BJ (cell line): ENCODE measurements around the gene NTSR1. TPM values are rescaled to one million over a fixed set of nuclear protein-coding genes. Genes with fewer than 3 reads are reported as not detected.

ENCODE experiments used
- CTCF ChIA-PET: fragments of 350-600 bp; formaldehyde crosslinking; extraction: SDS; loops from one replicate; lab custom pipeline; 2021; ENCODE audit warnings: antibody characterized with exemption, inconsistent platforms; lab: Yijun Ruan, JAX
- POLR2A ChIA-PET: fragments of 300-600 bp; sonication (Branson Sonifier 250); formaldehyde crosslinking; extraction: SDS; loops from one replicate; lab custom pipeline; 2021; ENCODE audit warnings: antibody characterized with exemption; lab: Charles Lee
- DNase-seq: peaks from one replicate; pipeline ENCODE4 v3.0.0-alpha.2; 2011; ENCODE audit warnings: low read depth
- H3K27me3 ChIP-seq: 2 replicates; pipeline ENCODE4 v1.6.0; 2011; ENCODE audit warnings: low read length; ENCODE audit not compliant: control insufficient read depth, insufficient read depth
- H3K36me3 ChIP-seq: 2 replicates; pipeline ENCODE4 v1.5.1; 2011; ENCODE audit warnings: low read length; ENCODE audit not compliant: control insufficient read depth, insufficient read depth
- H3K4me3 ChIP-seq: 2 replicates; pipeline ENCODE4 v1.5.1; 2011; ENCODE audit warnings: low read depth, mild to moderate bottlenecking, control low read depth, low read length
- polyA plus RNA-seq: library from polyadenylated mRNA; depleted of rRNA; stranded (reverse); fragments of >200 nt; gene quantifications from 2 replicates; pipeline ENCODE4 v1.2.3, GENCODE V29; 2011
- TF ChIP-seq, protein P1 (sequence below): IDR thresholded peaks from 2 replicates; pipeline ENCODE4 v1.5.1; 2011; ENCODE audit warnings: low read depth, mild to moderate bottlenecking, control low read depth, inconsistent platforms, low read length, moderate library complexity; ENCODE audit not compliant: insufficient read depth

Gene NTSR1
- polyA plus RNA-seq, 1 experiment: 0.05 TPM

- Histone ChIP-seq H3K36me3 (no peaks in the 10 kb centered on the region), H3K27me3 (no peaks in the 10 kb centered on the region), H3K4me3 (no peak overlapping the region)
- CTCF ChIA-PET: interaction anchor here (5.9 kb wide), 1 partner anchor 91 kb away, joined by 39 read pairs; no protein-coding TSS in a partner anchor
- POLR2A ChIA-PET: no interaction called here
- TF ChIP-seq, protein P1, sequence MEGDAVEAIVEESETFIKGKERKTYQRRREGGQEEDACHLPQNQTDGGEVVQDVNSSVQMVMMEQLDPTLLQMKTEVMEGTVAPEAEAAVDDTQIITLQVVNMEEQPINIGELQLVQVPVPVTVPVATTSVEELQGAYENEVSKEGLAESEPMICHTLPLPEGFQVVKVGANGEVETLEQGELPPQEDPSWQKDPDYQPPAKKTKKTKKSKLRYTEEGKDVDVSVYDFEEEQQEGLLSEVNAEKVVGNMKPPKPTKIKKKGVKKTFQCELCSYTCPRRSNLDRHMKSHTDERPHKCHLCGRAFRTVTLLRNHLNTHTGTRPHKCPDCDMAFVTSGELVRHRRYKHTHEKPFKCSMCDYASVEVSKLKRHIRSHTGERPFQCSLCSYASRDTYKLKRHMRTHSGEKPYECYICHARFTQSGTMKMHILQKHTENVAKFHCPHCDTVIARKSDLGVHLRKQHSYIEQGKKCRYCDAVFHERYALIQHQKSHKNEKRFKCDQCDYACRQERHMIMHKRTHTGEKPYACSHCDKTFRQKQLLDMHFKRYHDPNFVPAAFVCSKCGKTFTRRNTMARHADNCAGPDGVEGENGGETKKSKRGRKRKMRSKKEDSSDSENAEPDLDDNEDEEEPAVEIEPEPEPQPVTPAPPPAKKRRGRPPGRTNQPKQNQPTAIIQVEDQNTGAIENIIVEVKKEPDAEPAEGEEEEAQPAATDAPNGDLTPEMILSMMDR: no peak
- DNase-seq: no peak
Measured at GRCh38 chr20:62700261-62700930, 8.2 kb upstream of the NTSR1 start.

DNA sequence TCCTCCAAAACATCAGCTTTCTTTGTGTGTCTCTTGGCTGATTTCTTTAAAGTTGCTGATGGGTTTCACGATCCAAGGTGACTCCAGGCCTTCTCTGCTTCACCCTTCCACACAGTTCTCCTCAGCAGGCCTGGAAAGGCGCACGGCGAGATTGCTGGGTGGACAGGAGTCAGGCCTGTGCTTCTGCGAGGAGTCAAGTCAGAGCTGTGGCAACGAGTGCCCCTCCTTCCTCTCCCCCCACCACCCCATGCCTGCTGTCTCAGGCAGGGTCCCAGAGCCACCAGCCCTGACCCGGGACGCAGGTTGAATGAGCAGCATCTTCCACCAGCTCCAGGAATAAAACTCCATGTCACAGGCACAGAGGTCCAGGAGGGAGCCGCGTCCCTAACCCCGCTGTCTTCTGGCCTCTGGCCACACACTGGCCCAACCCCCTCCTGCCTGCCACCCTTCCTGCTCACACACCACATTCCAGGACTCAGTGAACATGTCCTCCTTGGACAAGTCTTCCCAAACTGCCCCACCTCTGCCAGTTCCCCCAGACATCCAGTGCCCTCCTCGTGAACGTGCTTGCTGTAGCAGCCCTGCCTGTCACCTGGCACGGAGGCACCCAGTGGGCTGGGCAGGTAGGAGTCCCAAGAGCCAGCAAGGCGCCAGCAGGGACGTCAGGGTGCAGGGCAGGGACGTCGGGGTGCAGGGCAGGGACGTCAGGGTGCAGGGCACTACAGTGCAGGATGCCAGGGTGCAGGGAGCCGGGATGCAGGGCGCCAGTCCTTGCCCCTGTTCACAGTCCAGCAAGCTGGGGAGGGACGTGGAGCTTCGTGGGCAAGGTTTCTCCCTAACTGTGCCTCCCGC lies 7.2 kb upstream of the NTSR1 start:
- no peaks in the 10 kb centered on the region for H3K36me3 ChIP-seq
- H3K4me3 ChIP-seq: no peak overlapping the region
- no peak for DNase-seq
- H3K27me3 ChIP-seq: no peaks in the 10 kb centered on the region
- TF ChIP-seq, protein P1: no peak
- CTCF ChIA-PET: interaction anchor here (5.9 kb wide), 1 partner anchor 90 kb away, joined by 39 read pairs; no protein-coding TSS in a partner anchor
- POLR2A ChIA-PET: no interaction called here

GRCh38 chr20:62702013-62702300 lies 6.7 kb upstream of the NTSR1 start:
- Histone ChIP-seq H3K27me3 (no peaks in the 10 kb centered on the region; the same call in 1 of the 2 replicates), H3K4me3 (no peak overlapping the region), H3K36me3 (no peaks in the 10 kb centered on the region)
- TF ChIP-seq, protein P1: no peak
- ChIA-PET POLR2A (no interaction called here), CTCF (interaction anchor here (5.9 kb wide), 1 partner anchor 90 kb away, joined by 39 read pairs; no protein-coding TSS in a partner anchor)
- DNase-seq: no peak

DNA sequence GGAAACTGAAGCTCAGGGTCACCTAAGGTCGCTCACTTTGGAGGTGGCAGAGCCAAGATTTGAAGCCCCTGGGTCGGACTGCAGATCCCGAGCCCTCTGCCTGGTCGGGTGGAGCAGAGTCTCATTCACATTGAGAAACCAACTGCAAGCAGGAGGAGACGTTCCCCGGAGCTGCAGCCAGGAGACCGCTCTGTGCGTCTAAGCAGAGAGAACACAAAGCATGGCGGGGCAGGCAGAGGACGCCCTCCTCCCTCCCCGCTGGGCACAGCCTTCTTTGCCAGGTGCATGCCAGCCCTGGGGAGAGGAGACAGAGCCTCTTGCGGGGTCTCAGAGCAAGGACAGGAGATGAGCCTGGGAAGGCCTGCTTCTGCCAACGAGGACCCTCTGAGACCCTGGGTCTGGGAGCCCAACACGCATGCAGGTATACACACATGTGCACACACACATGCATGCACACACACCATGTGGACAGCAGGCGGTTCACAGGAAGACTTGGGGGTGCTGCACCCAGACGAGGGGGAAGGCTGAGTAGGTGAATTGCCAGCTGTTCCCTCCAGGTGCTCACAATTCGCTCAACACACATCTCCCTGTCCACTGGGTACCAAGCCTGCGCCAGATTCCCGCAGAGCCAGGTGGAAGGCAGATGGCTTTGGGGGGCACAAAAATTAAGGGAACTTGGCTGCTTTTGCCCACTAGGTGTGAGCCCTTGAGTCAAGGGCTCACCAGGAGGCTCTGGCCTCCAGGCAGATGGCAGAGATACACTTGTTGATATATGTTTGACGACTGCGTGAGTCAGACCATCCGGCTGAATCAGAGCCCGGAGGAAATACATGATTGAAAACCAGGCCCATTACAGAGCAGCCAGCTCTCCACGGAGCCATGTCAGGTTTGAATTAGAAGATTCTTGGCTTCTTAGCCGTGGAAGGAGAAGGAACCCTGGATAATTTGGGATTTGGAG lies 5.5 kb upstream of the NTSR1 start:
- CTCF ChIA-PET: interaction anchor here (0.5 to 5.9 kb wide), 12 partner anchors 8 to 105 kb away, joined by 3 to 39 read pairs (median 3); no protein-coding TSS in a partner anchor
- peak; percentile 67 for DNase-seq
- H3K27me3 ChIP-seq: peaks cover 1% of the 10 kb centered on the region
- H3K4me3 ChIP-seq: no peak overlapping the region
- POLR2A ChIA-PET: no interaction called here
- TF ChIP-seq, protein P1: peak; percentile 49
- H3K36me3 ChIP-seq: no peaks in the 10 kb centered on the region
